Mesothelial cell of epicardium (in vitro differentiated cells): ENCODE data around the gene WNT2. TPM values are rescaled to one million over a fixed set of nuclear protein-coding genes. Genes with fewer than 3 reads are reported as not detected.

Experiments
- DNase-seq, 2 experiments: peaks; one replicate each; pipeline ENCODE4 v3.0.0; 2021; ENCODE audit warnings: low spot score in 2 of 2; ENCODE audit not compliant: unreplicated experiment in 2 of 2
- H3K27ac Mint-ChIP-seq: 2 replicates; pipeline ENCODE4 v1.8.0; 2021; ENCODE audit warnings: mixed read lengths
- H3K27me3 Mint-ChIP-seq: 2 replicates; pipeline ENCODE4 v1.8.0; 2021; ENCODE audit warnings: low read depth, mixed read lengths
- H3K36me3 Mint-ChIP-seq: 2 replicates; pipeline ENCODE4 v1.8.0; 2021; ENCODE audit warnings: mixed read lengths
- H3K4me1 Mint-ChIP-seq: 2 replicates; pipeline ENCODE4 v1.8.0; 2021; ENCODE audit warnings: mixed read lengths
- H3K4me3 Mint-ChIP-seq: 2 replicates; pipeline ENCODE4 v1.8.0; 2021; ENCODE audit warnings: mild to moderate bottlenecking, moderate library complexity, mixed read lengths
- H3K9me3 Mint-ChIP-seq: 2 replicates; pipeline ENCODE4 v1.8.0; 2021; ENCODE audit warnings: mixed read lengths
- CTCF ChIP-seq: fragments of 200-600 bp; sonication (generic); IDR thresholded peaks from one replicate; pipeline ENCODE4 v1.5.0; 2021; ENCODE audit warnings: antibody characterized with exemption; ENCODE audit not compliant: unreplicated experiment
- total RNA-seq: library from RNA; stranded (reverse); gene quantifications from 3 replicates; pipeline ENCODE4 v1.2.1, GENCODE V29; 2021

The WNT2 gene
- total RNA-seq, 1 donor from 2014 or later = 19.9 TPM

- Mint-ChIP-seq H3K27me3 (no peaks in the 10 kb centered on the region), H3K9me3 (peaks cover 26% of the 10 kb centered on the region), H3K36me3 (peaks cover 5% of the 10 kb centered on the region), H3K4me3 (no peak overlapping the region), H3K27ac (no peak overlapping the region), H3K4me1 (no peaks in the 10 kb centered on the region)
- no peak for DNase-seq
- no peak for TF ChIP-seq CTCF
These were observed 84.4 kb downstream of the WNT2 start for GRCh38 chr7:117238472-117238871.

- Mint-ChIP-seq H3K27ac (no peak overlapping the region), H3K9me3 (peaks cover 34% of the 10 kb centered on the region), H3K4me1 (no peaks in the 10 kb centered on the region), H3K36me3 (peaks cover 9% of the 10 kb centered on the region), H3K4me3 (no peak overlapping the region), H3K27me3 (no peaks in the 10 kb centered on the region)
- DNase-seq = no peak
- TF ChIP-seq CTCF = no peak
These were observed 85.2 kb downstream of the WNT2 start for GRCh38 chr7:117237646-117238045.

GRCh38 chr7:117231047-117231359 is 91.9 kb downstream of the WNT2 start:
- peaks cover 27% of the 10 kb centered on the region for H3K4me1 Mint-ChIP-seq
- no peak overlapping the region for H3K4me3 Mint-ChIP-seq
- no peak for DNase-seq
- peaks cover 29% of the 10 kb centered on the region for H3K9me3 Mint-ChIP-seq
- no peaks in the 10 kb centered on the region for H3K27me3 Mint-ChIP-seq
- TF ChIP-seq CTCF = no peak
- peaks cover 17% of the 10 kb centered on the region for H3K36me3 Mint-ChIP-seq
- peak overlapping the region; percentile 93 for H3K27ac Mint-ChIP-seq

GRCh38 chr7:117230276-117231046 is 92.4 kb downstream of the WNT2 start:
- H3K27me3 Mint-ChIP-seq = no peaks in the 10 kb centered on the region
- H3K36me3 Mint-ChIP-seq = peaks cover 15% of the 10 kb centered on the region
- TF ChIP-seq CTCF = no peak
- H3K4me3 Mint-ChIP-seq = no peak overlapping the region
- peaks cover 23% of the 10 kb centered on the region for H3K9me3 Mint-ChIP-seq
- H3K4me1 Mint-ChIP-seq = peaks cover 31% of the 10 kb centered on the region
- no peak for DNase-seq
- H3K27ac Mint-ChIP-seq = peak overlapping the region; percentile 93

GRCh38 chr7:117229350-117229749 is 93.5 kb downstream of the WNT2 start:
- Mint-ChIP-seq H3K27me3 (no peaks in the 10 kb centered on the region), H3K9me3 (peaks cover 16% of the 10 kb centered on the region), H3K4me3 (no peak overlapping the region), H3K36me3 (peaks cover 18% of the 10 kb centered on the region), H3K27ac (peak overlapping the region; percentile 93), H3K4me1 (peaks cover 35% of the 10 kb centered on the region)
- DNase-seq = no peak
- TF ChIP-seq CTCF = no peak
